ENCODE data around the gene SH3RF3.
"Not testable (repeated sequence)": the region's sequence is repeated elsewhere in the genome, so short reads cannot be mapped to it uniquely, and the experiment has no call there.

SH3RF3 gene

GRCh38 chr2:109205447-109205846 is 76.4 kb downstream of the SH3RF3 start:
- DNase-seq: no peak

- DNase-seq: no peak
Measured at GRCh38 chr2:109206569-109207146, 77.7 kb downstream of the SH3RF3 start.

GRCh38 chr2:109207176-109207575 is 78.2 kb downstream of the SH3RF3 start:
- no peak for DNase-seq

GRCh38 chr2:109208071-109208950 is 79.3 kb downstream of the SH3RF3 start:
- no peak for DNase-seq

GRCh38 chr2:109208951-109209335 is 79.9 kb downstream of the SH3RF3 start:
- no peak for DNase-seq

GRCh38 chr2:109209412-109209811 is 80.4 kb downstream of the SH3RF3 start:
- no peak for DNase-seq

- DNase-seq: no peak
Measured at GRCh38 chr2:109209941-109210340, 80.9 kb downstream of the SH3RF3 start.

- no peak for DNase-seq
Measured at GRCh38 chr2:109210431-109211200, 81.6 kb downstream of the SH3RF3 start.

GRCh38 chr2:109211315-109211714 is 82.3 kb downstream of the SH3RF3 start:
- no peak for DNase-seq

- no peak for DNase-seq
Measured at GRCh38 chr2:109212836-109213563, 84.0 kb downstream of the SH3RF3 start.

GRCh38 chr2:109213646-109214433 is 84.8 kb downstream of the SH3RF3 start:
- peak; percentile 52 to 68 for DNase-seq

GRCh38 chr2:109214651-109215371 is 85.8 kb downstream of the SH3RF3 start:
- DNase-seq: peak; percentile 25 to 44

- DNase-seq: no peak
Measured at GRCh38 chr2:109215866-109216265, 86.9 kb downstream of the SH3RF3 start.

GRCh38 chr2:109216332-109216731 is 87.3 kb downstream of the SH3RF3 start:
- DNase-seq: no peak

- DNase-seq: no peak
Measured at GRCh38 chr2:109217362-109218086, 88.5 kb downstream of the SH3RF3 start.

GRCh38 chr2:109218087-109218791 is 89.2 kb downstream of the SH3RF3 start:
- DNase-seq: no peak

- DNase-seq: no peak
Measured at GRCh38 chr2:109218792-109219126, 89.8 kb downstream of the SH3RF3 start.

GRCh38 chr2:109220860-109221259 is 91.9 kb downstream of the SH3RF3 start:
- no peak for DNase-seq

GRCh38 chr2:109221316-109221715 is 92.3 kb downstream of the SH3RF3 start:
- not testable (repeated sequence) for DNase-seq

GRCh38 chr2:109222422-109222821 is 93.4 kb downstream of the SH3RF3 start:
- DNase-seq: no peak

Measured in activated CD4-positive, alpha-beta T cell treated with anti-CD3 and anti-CD28 coated beads, Interleukin-2, amount 50 U/mL, for 48 hours (primary cell).